Measurements from ENCODE around the gene MACROD1. TPM values are rescaled to one million over a fixed set of nuclear protein-coding genes. Genes with fewer than 3 reads are reported as not detected.

MACROD1 gene
- total RNA-seq, 2 donors from 2014 or later = 33.5 to 68.2 TPM

GRCh38 chr11:64130618-64131017 is 35.3 kb downstream of the MACROD1 start:
- no peak overlapping the region for H3K4me3 ChIP-seq
- no peaks in the 10 kb centered on the region for H3K27me3 ChIP-seq (replicated peaks; ENCODE audit: insufficient read depth)
- TF ChIP-seq POLR2AphosphoS5 (IDR thresholded peaks at IDR 0.05) = peak; percentile 52
- TF ChIP-seq, protein P1, sequence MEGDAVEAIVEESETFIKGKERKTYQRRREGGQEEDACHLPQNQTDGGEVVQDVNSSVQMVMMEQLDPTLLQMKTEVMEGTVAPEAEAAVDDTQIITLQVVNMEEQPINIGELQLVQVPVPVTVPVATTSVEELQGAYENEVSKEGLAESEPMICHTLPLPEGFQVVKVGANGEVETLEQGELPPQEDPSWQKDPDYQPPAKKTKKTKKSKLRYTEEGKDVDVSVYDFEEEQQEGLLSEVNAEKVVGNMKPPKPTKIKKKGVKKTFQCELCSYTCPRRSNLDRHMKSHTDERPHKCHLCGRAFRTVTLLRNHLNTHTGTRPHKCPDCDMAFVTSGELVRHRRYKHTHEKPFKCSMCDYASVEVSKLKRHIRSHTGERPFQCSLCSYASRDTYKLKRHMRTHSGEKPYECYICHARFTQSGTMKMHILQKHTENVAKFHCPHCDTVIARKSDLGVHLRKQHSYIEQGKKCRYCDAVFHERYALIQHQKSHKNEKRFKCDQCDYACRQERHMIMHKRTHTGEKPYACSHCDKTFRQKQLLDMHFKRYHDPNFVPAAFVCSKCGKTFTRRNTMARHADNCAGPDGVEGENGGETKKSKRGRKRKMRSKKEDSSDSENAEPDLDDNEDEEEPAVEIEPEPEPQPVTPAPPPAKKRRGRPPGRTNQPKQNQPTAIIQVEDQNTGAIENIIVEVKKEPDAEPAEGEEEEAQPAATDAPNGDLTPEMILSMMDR (IDR thresholded peaks at IDR 0.05) = no peak
- H3K36me3 ChIP-seq = no peaks in the 10 kb centered on the region
- no peak overlapping the region for H3K27ac ChIP-seq
- intact Hi-C loops (cut with DNase I) = no loop called here
- WGBS = 7% methylated on average over 13 of the region's 13 CpGs
- DNase-seq (ENCODE audit: low spot score) = peak; percentile 59
- no peaks in the 10 kb centered on the region for H3K9me3 ChIP-seq
- H3K4me1 ChIP-seq (replicated peaks) = peaks cover 10% of the 10 kb centered on the region

DNA sequence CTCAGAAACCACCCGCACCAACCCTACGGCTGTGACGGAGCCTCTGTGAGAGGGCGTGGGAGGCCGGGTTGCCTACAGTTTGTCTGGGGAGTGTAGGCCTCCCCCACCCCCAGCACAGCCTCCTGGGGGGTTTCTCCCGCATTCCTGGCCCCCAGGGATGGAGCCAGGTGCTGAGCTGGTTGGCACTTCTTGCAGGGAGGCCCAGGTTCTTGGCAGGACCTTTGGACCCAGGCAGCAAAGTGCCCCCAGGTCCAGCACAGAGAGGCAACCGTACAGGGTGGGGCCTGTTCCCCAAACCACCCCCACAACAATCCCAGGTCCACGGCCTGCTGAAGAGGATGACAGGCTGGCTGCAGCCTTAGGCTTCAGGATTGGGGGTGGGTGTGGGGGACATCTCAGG is 36.5 kb downstream of the MACROD1 start:
- intact Hi-C loops (cut with DNase I) = no loop called here
- no peak overlapping the region for H3K4me3 ChIP-seq
- H3K27ac ChIP-seq = no peak overlapping the region
- TF ChIP-seq POLR2AphosphoS5 (IDR thresholded peaks at IDR 0.05) = no peak
- no peak for TF ChIP-seq POLR2A (IDR thresholded peaks at IDR 0.05)
- TF ChIP-seq, protein P1 (IDR thresholded peaks at IDR 0.05) = no peak
- H3K27me3 ChIP-seq (replicated peaks; ENCODE audit: insufficient read depth) = no peaks in the 10 kb centered on the region
- no peaks in the 10 kb centered on the region for H3K36me3 ChIP-seq
- no peak for DNase-seq (ENCODE audit: low spot score)
- H3K9me3 ChIP-seq = no peaks in the 10 kb centered on the region
- 74% methylated on average over 8 of the region's 8 CpGs for whole genome bisulfite sequencing
- H3K4me1 ChIP-seq (replicated peaks) = peaks cover 10% of the 10 kb centered on the region

DNA sequence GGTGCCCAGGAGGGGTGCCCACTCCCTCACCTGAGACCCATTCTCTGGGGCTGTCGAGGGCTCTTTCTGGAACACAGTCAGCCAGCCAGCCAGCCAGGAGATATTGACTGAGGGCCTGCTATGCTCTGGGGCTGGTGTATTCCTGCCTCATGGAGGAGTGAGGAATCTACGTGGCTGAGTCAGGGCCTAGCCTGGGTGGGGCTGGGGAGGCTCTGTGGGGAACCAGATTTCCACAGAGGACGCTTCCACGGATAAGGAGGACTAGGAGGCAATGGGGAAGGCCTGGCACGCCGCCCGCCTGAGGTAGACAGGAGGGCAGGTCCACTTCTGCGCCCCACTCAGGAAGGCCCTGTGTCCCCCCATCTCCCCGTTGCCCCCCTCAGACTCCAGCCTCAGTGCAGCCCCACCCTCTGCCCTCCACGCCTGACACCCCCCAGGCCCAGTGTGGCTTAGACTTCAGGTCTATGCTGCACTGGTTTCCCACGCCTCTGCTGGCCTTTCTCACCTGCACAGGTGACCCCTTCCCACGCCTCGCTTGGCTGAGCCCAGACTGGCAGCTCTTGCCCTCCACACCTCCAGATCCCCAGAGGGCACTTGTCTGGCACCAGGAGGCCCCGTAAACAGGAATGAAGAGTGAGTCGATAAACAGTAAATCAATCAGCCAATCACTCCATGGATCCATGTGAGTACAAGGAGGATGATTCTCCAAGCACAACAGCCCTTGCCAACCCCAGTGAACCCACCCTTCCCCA is 37.5 kb downstream of the MACROD1 start:
- H3K36me3 ChIP-seq = no peaks in the 10 kb centered on the region
- no peak for DNase-seq (ENCODE audit: low spot score)
- WGBS = 81% methylated on average over 15 of the region's 15 CpGs
- TF ChIP-seq, protein P1 (IDR thresholded peaks at IDR 0.05) = no peak
- TF ChIP-seq POLR2A (IDR thresholded peaks at IDR 0.05) = no peak
- TF ChIP-seq POLR2AphosphoS5 (IDR thresholded peaks at IDR 0.05) = no peak
- H3K4me1 ChIP-seq (replicated peaks) = peaks cover 10% of the 10 kb centered on the region
- intact Hi-C loops (cut with DNase I) = no loop called here
- no peak overlapping the region for H3K27ac ChIP-seq
- H3K4me3 ChIP-seq = no peak overlapping the region
- no peaks in the 10 kb centered on the region for H3K27me3 ChIP-seq (replicated peaks; ENCODE audit: insufficient read depth)
- no peaks in the 10 kb centered on the region for H3K9me3 ChIP-seq

DNA sequence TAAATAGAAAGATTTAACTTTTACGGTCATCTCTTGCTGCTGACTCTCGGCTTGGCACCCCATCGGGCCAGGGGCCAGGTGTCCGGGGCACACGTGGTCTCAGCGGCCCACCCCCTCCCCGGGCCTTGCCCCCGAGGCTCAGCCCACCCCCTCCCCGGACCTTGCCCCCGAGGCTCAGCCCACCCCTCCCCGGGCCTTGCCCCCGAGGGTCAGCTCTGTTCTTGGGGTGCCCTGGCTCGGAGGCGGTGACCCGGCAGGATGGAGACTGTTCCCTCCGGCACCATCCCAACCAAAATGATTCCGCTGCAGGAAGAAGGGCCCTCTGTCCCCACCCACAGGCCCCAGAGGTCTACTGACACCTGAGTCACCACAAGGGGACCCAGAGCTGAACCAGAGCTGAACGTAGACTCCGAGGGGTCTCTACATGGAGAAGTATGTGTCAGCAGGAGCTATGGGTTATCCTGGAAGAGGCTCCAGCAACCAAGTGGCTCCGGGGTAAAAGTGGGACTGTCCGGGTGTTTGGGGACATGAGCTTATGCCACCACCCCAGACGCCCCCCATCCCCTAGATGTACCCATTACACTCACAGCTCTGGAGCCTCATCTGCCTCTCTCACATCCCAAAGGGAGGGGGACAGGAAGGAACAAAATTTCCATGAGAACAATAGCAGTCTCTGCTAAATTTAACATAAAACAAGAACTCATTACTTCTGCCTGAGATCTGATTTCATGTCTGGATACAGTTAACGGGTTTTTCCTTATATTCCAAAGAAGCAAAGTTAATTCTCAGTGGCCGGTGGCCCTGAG is 38.4 kb downstream of the MACROD1 start:
- intact Hi-C loops (cut with DNase I) = no loop called here
- Histone ChIP-seq H3K36me3 (no peaks in the 10 kb centered on the region), H3K4me3 (no peak overlapping the region), H3K27ac (no peak overlapping the region), H3K9me3 (no peaks in the 10 kb centered on the region), H3K4me1 (replicated peaks) (peaks cover 12% of the 10 kb centered on the region), H3K27me3 (replicated peaks; ENCODE audit: insufficient read depth) (no peaks in the 10 kb centered on the region)
- WGBS = 90% methylated on average over 24 of the region's 24 CpGs
- no peak for TF ChIP-seq POLR2AphosphoS5 (IDR thresholded peaks at IDR 0.05)
- no peak for TF ChIP-seq POLR2A (IDR thresholded peaks at IDR 0.05)
- TF ChIP-seq, protein P1 (IDR thresholded peaks at IDR 0.05) = no peak
- DNase-seq (ENCODE audit: low spot score) = no peak

Data from prostate gland (tissue), 2 donors.